SK-N-SH (cell line): ENCODE measurements around the gene FYB2. TPM values are rescaled to one million over a fixed set of nuclear protein-coding genes. Genes with fewer than 3 reads are reported as not detected.

Source experiments
- CTCF ChIA-PET: fragments of 300-600, 350-600 bp; formaldehyde crosslinking; extraction: SDS; loops from one replicate; lab custom pipeline; 2021; lab: Yijun Ruan, JAX
- POLR2A ChIA-PET: fragments of 350-600 bp; sonication (Branson Sonifier 250); formaldehyde crosslinking; extraction: SDS; loops from one replicate; lab custom pipeline; 2020; ENCODE audit warnings: antibody characterized with exemption, inconsistent platforms; lab: Yijun Ruan, JAX
- DNase-seq: peaks from one replicate; pipeline ENCODE4 v3.0.0; 2012
- H2AFZ ChIP-seq: fragments of 200-600 bp; sonication (generic); 2 replicates; pipeline ENCODE4 v1.8.1; 2016; ENCODE audit warnings: antibody characterized with exemption, mild to moderate bottlenecking, low read depth
- H3F3A ChIP-seq: fragments of 200-600 bp; sonication (generic); replicated peaks from 2 replicates; pipeline ENCODE3; 2016; ENCODE audit warnings: antibody characterized with exemption, mild to moderate bottlenecking; ENCODE audit not compliant: insufficient read depth
- H3K27ac ChIP-seq, 2 experiments: fragments of 200-500 bp in 1 of 2; fragments of 200-600 bp in 1 of 2; sonication (Bioruptor generic) in 1 of 2; sonication (generic), shearing (Covaris generic) in 1 of 2; 2 replicates each; pipeline versions ENCODE4 v1.5.1 to v1.6.1; 2014 to 2016; ENCODE audit warnings: low read depth in 2 of 2, inconsistent platforms in 1 of 2, low read length in 1 of 2, mild to moderate bottlenecking in 1 of 2, mixed read lengths in 1 of 2
- H3K27me3 ChIP-seq: fragments of 200-600 bp; sonication (generic), shearing (Covaris generic); 2 replicates; pipeline ENCODE4 v1.6.1; 2016; ENCODE audit warnings: mixed run types; ENCODE audit not compliant: insufficient read depth
- H3K36me3 ChIP-seq, 2 experiments: fragments of 200-500 bp in 1 of 2; fragments of 200-600 bp in 1 of 2; sonication (Bioruptor generic) in 1 of 2; sonication (generic) in 1 of 2; replicated peaks in 1 of 2; 2 replicates each; pipeline versions ENCODE3 to v1.5.1; 2014 to 2016; ENCODE audit warnings: low read length in 1 of 2, mild to moderate bottlenecking in 1 of 2; ENCODE audit not compliant: insufficient read depth in 2 of 2, control insufficient read depth in 1 of 2
- H3K4me1 ChIP-seq, 2 experiments: fragments of 200-500 bp in 1 of 2; fragments of 200-600 bp in 1 of 2; sonication (Bioruptor generic) in 1 of 2; sonication (generic), shearing (Covaris generic) in 1 of 2; 2 replicates each; pipeline versions ENCODE4 v1.5.1 to v1.6.1; 2014 to 2016; ENCODE audit warnings: low read depth in 1 of 2, low read length in 1 of 2, mixed run types in 1 of 2; ENCODE audit not compliant: insufficient read depth in 2 of 2, control insufficient read depth in 1 of 2
- H3K4me2 ChIP-seq: fragments of 200-600 bp; sonication (generic), shearing (Covaris generic); 2 replicates; pipeline ENCODE4 v1.6.1; 2017; ENCODE audit warnings: mixed run types
- H3K4me3 ChIP-seq, 2 experiments: fragments of 200-500 bp in 1 of 2; fragments of 200-600 bp in 1 of 2; sonication (Bioruptor generic) in 1 of 2; sonication (generic), shearing (Covaris generic) in 1 of 2; 2 replicates each; pipeline versions ENCODE4 v1.5.1 to v1.8.1; 2014 to 2016; ENCODE audit warnings: low read depth in 2 of 2, inconsistent platforms in 1 of 2, low read length in 1 of 2, mild to moderate bottlenecking in 1 of 2, mixed read lengths in 1 of 2, moderate library complexity in 1 of 2
- H3K79me2 ChIP-seq: fragments of 200-600 bp; sonication (generic); 2 replicates; pipeline ENCODE4 v1.8.1; 2017; ENCODE audit warnings: mild to moderate bottlenecking; ENCODE audit not compliant: insufficient read depth
- H3K9ac ChIP-seq: fragments of 200-600 bp; sonication (generic); 2 replicates; pipeline ENCODE4 v1.6.1; 2017; ENCODE audit warnings: mixed run types
- H3K9me2 ChIP-seq: fragments of 200-600 bp; sonication (generic); 2 replicates; pipeline ENCODE4 v1.6.1; 2017; ENCODE audit warnings: mixed run types
- H3K9me3 ChIP-seq: fragments of 200-600 bp; sonication (generic); 2 replicates; pipeline ENCODE4 v1.6.1; 2017; ENCODE audit warnings: mixed run types, mild to moderate bottlenecking, moderate library complexity
- H4K20me1 ChIP-seq: fragments of 200-600 bp; sonication (generic); 2 replicates; pipeline ENCODE4 v1.6.1; 2017; ENCODE audit warnings: mild to moderate bottlenecking, mixed run types; ENCODE audit not compliant: insufficient read depth
- CTCF ChIP-seq: fragments of 200-600 bp; sonication (generic); IDR thresholded peaks from 2 replicates; pipeline ENCODE4 v1.6.1; 2017; ENCODE audit warnings: antibody characterized with exemption, mild to moderate bottlenecking, moderate library complexity
- EP300 ChIP-seq, 2 experiments: IDR thresholded peaks; 2 replicates each; pipeline versions ENCODE4 v1.4.0 to v1.6.1; 2012; ENCODE audit warnings: borderline replicate concordance in 1 of 2, low read depth in 1 of 2, low read length in 1 of 2
- FOXM1 ChIP-seq: IDR thresholded peaks from 2 replicates; pipeline ENCODE4 v1.4.0; 2012; ENCODE audit warnings: low read depth, mild to moderate bottlenecking
- GABPA ChIP-seq: IDR thresholded peaks from 2 replicates; pipeline ENCODE4 v1.4.0; 2012; ENCODE audit warnings: low read depth, mild to moderate bottlenecking
- IRF3 ChIP-seq: fragments of 150-350 bp; IDR thresholded peaks from 2 replicates; pipeline ENCODE4 v1.6.1; 2016; ENCODE audit warnings: mild to moderate bottlenecking, low read depth, low read length
- MEF2A ChIP-seq: IDR thresholded peaks from 2 replicates; pipeline ENCODE4 v1.4.0; 2012; ENCODE audit warnings: low read depth, borderline replicate concordance
- PBX3 ChIP-seq: IDR thresholded peaks from 2 replicates; pipeline ENCODE4; 2012
- RXRA ChIP-seq: IDR thresholded peaks from 2 replicates; pipeline ENCODE4 v1.4.0; 2012; ENCODE audit warnings: low read depth, mild to moderate bottlenecking, borderline replicate concordance
- TEAD4 ChIP-seq: IDR thresholded peaks from 2 replicates; pipeline ENCODE4 v1.4.0; 2012; ENCODE audit warnings: mild to moderate bottlenecking, borderline replicate concordance; ENCODE audit not compliant: insufficient read depth
- USF2 ChIP-seq: fragments of 150-350 bp; IDR thresholded peaks from 2 replicates; pipeline ENCODE4 v1.6.1; 2017; ENCODE audit warnings: antibody characterized with exemption, low read length, low read depth, borderline replicate concordance
- WGBS: methylation state at CpG from one replicate; pipeline ENCODE4 v1.1.6; 2017; ENCODE audit warnings: low lambda C conversion rate; 5-methylcytosine and 5-hydroxymethylcytosine counted together
- polyA plus RNA-seq, 3 experiments: library from polyadenylated mRNA; depleted of rRNA; stranded (reverse); fragments of >200 nt; gene quantifications; 2 replicates each; pipeline ENCODE4 v1.2.3, GENCODE V29; 2012

Gene FYB2
- polyA plus RNA-seq, 1 of the 3 experiments (the other 2 are of a cell fraction) = not detected

GRCh38 chr1:56671542-56671941 lies 147.7 kb downstream of the FYB2 start:
- Histone ChIP-seq H3K9ac (no peak overlapping the region), H3K4me1 (no peaks in the 10 kb centered on the region), H3K36me3 (no peaks in the 10 kb centered on the region), H3K79me2 (no peaks in the 10 kb centered on the region), H3K4me2 (no peak overlapping the region), H3K27ac (no peak overlapping the region), H3F3A (no peaks in the 10 kb centered on the region), H3K4me3 (no peak overlapping the region), H3K27me3 (no peaks in the 10 kb centered on the region), H3K9me3 (no peaks in the 10 kb centered on the region), H4K20me1 (no peaks in the 10 kb centered on the region), H2AFZ (no peak overlapping the region), H3K9me2 (no peaks in the 10 kb centered on the region; the same call in 1 of the 2 replicates)
- no peak for DNase-seq
- WGBS = 98% methylated on average over 2 of the region's 2 CpGs
- TF ChIP-seq USF2 (no peak), MEF2A (no peak), CTCF (no peak), FOXM1 (no peak), EP300 (IDR thresholded peaks at IDR 0.05; ENCODE audit: borderline replicate concordance in 1 of 2, low read depth in 1 of 2, low read length in 1 of 2) (no peak), IRF3 (no peak), PBX3 (no peak), TEAD4 (no peak), RXRA (no peak)
- ChIA-PET POLR2A (no interaction called here), CTCF (interaction anchor here (1.6 kb wide), 1 partner anchor 27 kb away, joined by 3 read pairs; no protein-coding TSS in a partner anchor)

GRCh38 chr1:56671085-56671484 lies 148.1 kb downstream of the FYB2 start:
- no peak overlapping the region for H3K9ac ChIP-seq
- H3K4me1 ChIP-seq = no peaks in the 10 kb centered on the region
- H3F3A ChIP-seq = no peaks in the 10 kb centered on the region
- 96% methylated on average over 4 of the region's 4 CpGs for WGBS
- no peaks in the 10 kb centered on the region for H3K9me3 ChIP-seq
- no peak overlapping the region for H3K4me3 ChIP-seq
- no peak for DNase-seq
- TF ChIP-seq GABPA = no peak
- H3K27ac ChIP-seq = no peak overlapping the region
- no peaks in the 10 kb centered on the region for H3K79me2 ChIP-seq
- H2AFZ ChIP-seq = no peak overlapping the region
- no peaks in the 10 kb centered on the region for H4K20me1 ChIP-seq
- no peak overlapping the region for H3K4me2 ChIP-seq
- H3K36me3 ChIP-seq = no peaks in the 10 kb centered on the region
- H3K27me3 ChIP-seq = no peaks in the 10 kb centered on the region
- H3K9me2 ChIP-seq = no peaks in the 10 kb centered on the region; the same call in 1 of the 2 replicates
- ChIA-PET POLR2A (no interaction called here), CTCF (interaction anchor here (1.6 kb wide), 1 partner anchor 27 kb away, joined by 3 read pairs; no protein-coding TSS in a partner anchor)
